Measurements from ENCODE around the gene TMCC2. TPM values are rescaled to one million over a fixed set of nuclear protein-coding genes. Genes with fewer than 3 reads are reported as not detected.

Gene TMCC2
- total and polyA plus RNA-seq, 11 donors, result 0.97 to 5.1 (median 2.0) TPM

DNA sequence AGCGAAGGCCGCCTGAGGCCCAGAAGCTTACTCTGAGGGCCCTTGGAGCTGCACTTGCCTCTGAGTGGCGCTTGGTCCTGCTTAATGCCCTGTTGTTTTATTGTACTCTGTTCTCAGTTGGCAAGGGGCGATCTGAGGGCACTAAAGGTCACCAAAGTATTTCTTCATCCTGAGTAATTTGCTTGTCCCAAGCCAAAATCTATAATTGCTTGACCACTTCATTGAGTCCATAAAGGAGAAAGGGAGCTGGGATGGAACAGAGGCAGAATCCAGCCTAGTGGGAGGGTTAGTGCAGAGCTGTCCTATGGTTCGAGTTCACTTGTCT is 94.2 kb downstream of the TMCC2 start:
- no peak for TF ChIP-seq POLR2A (IDR thresholded peaks at IDR 0.05)
- no peak for TF ChIP-seq CTCF (IDR thresholded peaks at IDR 0.05)
- H3K27ac ChIP-seq, result peak overlapping the region in 7 of 12 donors; percentile 66 to 86 (median 74)
- H3K9me3 ChIP-seq, result no peaks in the 10 kb centered on the region
- 50 to 71% (median 55%) methylated on average over 5 of the region's 5 CpGs for WGBS, 4 donors
- peaks cover 12 to 55% (median 31%) of the 10 kb centered on the region in 12 donors for H3K4me1 ChIP-seq
- DNase-seq (no peak), ATAC-seq (no peak)
- intact Hi-C loops (cut with DNase I), result no loop called here
- no peaks in the 10 kb centered on the region for H3K36me3 ChIP-seq
- peak overlapping the region in 10 of 12 donors; percentile 63 to 92 (median 75) for H3K4me3 ChIP-seq
- peaks cover 0 to 12% (median 0%) of the 10 kb centered on the region in 9 donors for H3K27me3 ChIP-seq

Other genes with a start within 250 kb of the TMCC2 start
- 1 to 10 TPM in 1 of 9 donors, under 1 TPM in 5, not detected in 3; 0.04 to 2.4 (median 0.19) TPM for gene CNTN2, start 184.7 kb upstream of the TMCC2 start, total RNA-seq
- gene CNTN2, start 184.7 kb upstream of the TMCC2 start, polyA plus RNA-seq, result under 1 TPM; 0.06 to 0.84 TPM
- 1 to 10 TPM; 1.3 to 3.8 (median 2.3) TPM for gene TMEM81, start 143.5 kb upstream of the TMCC2 start, total RNA-seq
- 1 to 10 TPM; 3.0 to 3.3 TPM for gene TMEM81, start 143.5 kb upstream of the TMCC2 start, polyA plus RNA-seq
- gene RBBP5, start 106.0 kb upstream of the TMCC2 start, total RNA-seq, result 10 to 100 TPM in 5 of 9 donors, 1 to 10 TPM in 4; 8.4 to 12.1 (median 10.1) TPM
- gene RBBP5, start 106.0 kb upstream of the TMCC2 start, polyA plus RNA-seq, result 1 to 10 TPM; 3.8 to 8.2 TPM
- 10 to 100 TPM in 1 of 9 donors, 1 to 10 TPM in 8; 5.2 to 10.1 (median 8.0) TPM for gene DSTYK, start 16.2 kb upstream of the TMCC2 start, total RNA-seq
- gene DSTYK, start 16.2 kb upstream of the TMCC2 start, polyA plus RNA-seq, result 1 to 10 TPM; 3.2 to 5.3 TPM
- gene NUAK2, start 93.8 kb downstream of the TMCC2 start, total RNA-seq, result 1 to 10 TPM in 3 of 9 donors, under 1 TPM in 6; 0.25 to 2.6 (median 0.82) TPM
- gene NUAK2, start 93.8 kb downstream of the TMCC2 start, polyA plus RNA-seq, result under 1 TPM; 0.46 to 0.50 TPM
- under 1 TPM in 2 of 9 donors, not detected in 7; 0.14 to 0.18 TPM for gene KLHDC8A, start 129.0 kb downstream of the TMCC2 start, total RNA-seq
- gene KLHDC8A, start 129.0 kb downstream of the TMCC2 start, polyA plus RNA-seq, result under 1 TPM in 1 of 2 donors, not detected in 1; 0.30 TPM
- gene LEMD1, start 194.1 kb downstream of the TMCC2 start, total RNA-seq, result 1 to 10 TPM in 1 of 9 donors, not detected in 8; 2.5 TPM
- not detected for gene LEMD1, start 194.1 kb downstream of the TMCC2 start, polyA plus RNA-seq
- under 1 TPM in 1 of 9 donors, not detected in 8; 0.27 TPM for gene BLACAT1, start 228.1 kb downstream of the TMCC2 start, total RNA-seq
- gene BLACAT1, start 228.1 kb downstream of the TMCC2 start, polyA plus RNA-seq, result not detected

All from heart left ventricle (tissue), 16 donors.